ENCODE results near the gene TJP3.
A peak's percentile ranks its signal among the peaks of the same experiment; 100 is the strongest.

The TJP3 gene

DNA sequence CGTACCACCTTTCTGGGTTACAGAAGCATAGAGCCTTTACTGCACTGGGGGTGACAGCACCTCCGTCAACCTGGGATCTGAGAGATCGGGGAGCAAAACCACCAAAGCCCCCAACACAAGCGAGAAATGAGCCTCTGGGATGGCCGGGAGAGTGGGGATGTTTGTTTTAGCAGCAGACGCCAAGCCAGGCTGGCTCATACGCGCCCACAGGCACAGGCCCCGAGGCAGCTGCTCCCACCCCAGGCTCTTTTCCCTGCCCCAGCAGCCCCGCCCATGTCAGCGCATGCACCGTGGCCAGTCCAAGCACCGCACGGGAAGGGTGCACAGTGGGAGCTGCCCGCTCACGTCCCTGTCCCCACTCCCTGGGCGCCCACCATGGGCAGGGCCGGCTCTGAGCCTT, 16.5 kb upstream of the TJP3 start:
- no peak for DNase-seq (ENCODE audit: low spot score)

GRCh38 chr19:3692141-3693024, 15.8 kb upstream of the TJP3 start:
- DNase-seq (ENCODE audit: low spot score) = peak; percentile 62

DNA sequence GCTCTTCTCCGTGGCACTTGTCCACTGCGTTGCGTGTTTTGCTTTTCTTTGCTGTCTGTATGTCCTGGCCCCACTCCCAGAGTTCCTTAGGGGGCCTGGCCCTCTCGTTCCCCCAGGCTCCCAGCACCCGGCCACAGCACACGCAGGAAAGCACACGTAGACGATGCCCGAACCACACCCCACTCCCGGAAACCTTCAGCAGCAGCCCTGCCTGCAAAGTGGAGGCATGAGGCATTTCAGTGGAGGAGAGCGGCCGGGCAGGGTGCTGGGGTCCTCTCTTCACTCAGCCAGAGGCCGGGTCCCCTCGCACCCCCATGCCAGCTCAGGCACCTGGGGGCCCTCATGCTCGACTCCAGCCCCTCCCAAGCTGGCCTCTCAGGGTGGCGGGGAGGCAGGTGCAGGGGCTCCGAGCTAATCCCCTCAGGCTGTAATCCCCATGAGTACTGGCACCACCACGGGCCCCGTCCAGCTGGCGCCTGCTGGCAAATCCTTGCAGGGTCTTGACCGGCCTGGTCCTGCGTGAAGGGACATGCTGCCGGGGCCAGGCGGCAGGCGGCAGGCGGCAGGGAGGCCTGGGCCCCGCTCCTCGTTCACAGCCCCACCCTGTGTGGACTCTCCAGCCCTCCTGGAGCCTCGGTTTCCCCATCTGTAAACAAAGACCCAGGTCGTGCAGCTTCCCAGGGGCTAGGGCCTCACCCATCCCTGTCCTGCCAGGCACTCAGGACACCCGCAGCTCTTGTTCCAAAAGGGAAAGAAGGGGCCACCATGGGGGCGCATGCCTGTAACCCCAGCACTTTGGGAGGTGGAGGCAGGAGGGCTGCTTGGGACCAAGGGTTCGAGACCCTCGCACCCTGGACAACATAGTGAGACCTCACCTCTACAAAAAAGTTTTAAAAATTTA, 14.9 kb upstream of the TJP3 start:
- no peak for DNase-seq (ENCODE audit: low spot score)

DNA sequence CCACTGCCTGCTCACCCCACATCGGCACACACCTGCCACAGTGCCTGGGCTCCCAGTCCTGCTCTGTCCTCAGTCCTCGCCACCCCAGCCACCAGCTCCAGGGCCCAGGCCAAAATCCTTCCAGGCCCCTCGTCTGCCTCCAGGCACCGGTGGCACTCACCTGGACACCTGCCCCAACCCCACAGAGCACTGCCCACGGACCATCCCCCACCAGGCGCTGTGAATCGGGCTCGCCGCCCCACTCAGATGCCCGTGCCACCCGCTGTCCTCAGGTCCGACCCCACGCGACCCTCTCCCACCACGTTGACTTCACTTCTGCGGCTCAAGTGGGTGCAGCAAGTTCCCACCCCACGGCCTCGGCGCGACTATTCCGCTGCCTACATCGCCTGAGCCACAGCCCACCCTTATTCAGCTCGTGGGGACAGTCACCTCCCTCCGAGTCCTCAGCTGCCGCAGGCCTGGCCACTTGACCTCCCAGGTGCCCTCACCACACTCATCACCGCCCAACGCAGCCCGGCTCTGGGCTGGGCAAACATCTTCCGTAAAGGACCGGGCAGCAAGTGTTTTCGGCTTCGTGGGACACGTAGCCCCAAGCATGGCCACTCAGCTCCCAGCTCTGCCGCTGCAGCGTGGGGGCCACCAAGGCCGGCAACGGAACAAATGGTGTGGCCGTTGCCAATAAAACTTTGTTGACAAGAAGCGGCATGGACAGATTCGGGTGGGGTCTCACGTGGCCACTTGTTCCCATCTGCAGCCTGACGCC, 13.6 kb upstream of the TJP3 start:
- no peak for DNase-seq (ENCODE audit: low spot score)

DNA sequence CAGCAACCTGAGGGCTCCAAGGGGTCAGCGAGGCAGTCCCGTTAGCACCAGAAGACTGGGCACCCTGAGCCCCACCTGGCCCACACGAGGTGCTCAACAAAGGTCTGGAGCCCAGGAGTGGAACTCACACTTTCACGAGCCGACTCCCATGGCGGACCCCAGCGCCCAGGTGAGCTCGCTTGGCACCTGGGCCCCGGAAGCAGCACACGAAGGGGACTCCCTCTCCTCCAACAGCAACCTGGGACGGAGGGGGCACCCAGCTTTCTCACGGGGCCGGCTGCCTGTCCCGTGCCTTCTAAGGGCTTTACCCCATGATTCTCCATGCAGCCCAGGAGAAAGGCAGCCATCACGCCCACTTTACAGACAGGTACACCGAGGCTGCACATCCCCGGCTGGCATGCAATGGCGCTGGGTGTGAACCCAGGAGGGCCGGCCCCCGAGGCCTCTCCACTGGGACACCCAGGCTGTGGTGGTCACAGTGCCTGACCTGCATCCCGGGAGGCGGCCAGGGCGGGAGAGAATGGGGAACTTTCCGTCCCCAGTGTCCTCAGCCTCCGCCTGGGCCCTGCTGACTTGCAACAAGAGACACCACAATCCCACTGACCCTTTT, 13.0 kb upstream of the TJP3 start:
- no peak for DNase-seq (ENCODE audit: low spot score)

GRCh38 chr19:3695986-3696659, 12.1 kb upstream of the TJP3 start:
- no peak for DNase-seq (ENCODE audit: low spot score)

DNA sequence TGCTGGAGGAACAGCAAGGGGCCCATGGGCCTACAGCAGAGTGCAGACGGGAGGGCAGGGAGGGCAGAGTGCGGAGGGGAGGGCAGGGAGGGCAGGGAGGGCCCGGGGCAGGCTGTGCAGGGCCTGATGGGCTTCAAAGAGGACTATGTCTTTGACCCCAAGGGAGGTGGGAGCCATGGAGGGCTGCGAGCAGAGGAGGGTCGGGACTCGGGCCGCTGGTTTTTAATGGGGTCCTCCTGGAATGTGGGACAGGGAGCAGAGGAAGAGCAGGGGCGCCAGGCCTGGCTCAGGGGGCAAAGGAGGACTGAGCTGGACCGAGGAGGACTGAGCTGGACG, 11.6 kb upstream of the TJP3 start:
- DNase-seq (ENCODE audit: low spot score) = no peak

DNA sequence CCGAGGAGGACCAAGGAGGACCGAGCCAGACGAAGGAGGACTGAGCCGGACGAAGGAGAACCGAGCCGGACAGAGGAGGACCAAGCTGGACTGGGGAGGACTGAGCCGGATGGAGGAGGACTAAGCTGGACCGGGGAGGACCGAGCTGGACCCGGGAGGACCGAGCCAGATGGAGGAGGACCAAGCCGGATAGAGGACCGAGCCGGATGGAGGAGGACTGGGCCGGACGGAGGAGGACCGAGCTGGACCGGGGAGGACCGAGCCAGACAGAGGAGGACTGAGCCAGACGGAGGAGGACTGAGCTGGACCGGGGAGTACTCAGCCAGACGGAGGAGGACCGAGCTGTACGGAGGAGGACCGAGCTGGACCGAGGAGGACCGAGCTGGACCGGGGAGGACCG, 11.1 kb upstream of the TJP3 start:
- DNase-seq (ENCODE audit: low spot score) = no peak

GRCh38 chr19:3697671-3698385, 10.4 kb upstream of the TJP3 start:
- no peak for DNase-seq (ENCODE audit: low spot score)

DNA sequence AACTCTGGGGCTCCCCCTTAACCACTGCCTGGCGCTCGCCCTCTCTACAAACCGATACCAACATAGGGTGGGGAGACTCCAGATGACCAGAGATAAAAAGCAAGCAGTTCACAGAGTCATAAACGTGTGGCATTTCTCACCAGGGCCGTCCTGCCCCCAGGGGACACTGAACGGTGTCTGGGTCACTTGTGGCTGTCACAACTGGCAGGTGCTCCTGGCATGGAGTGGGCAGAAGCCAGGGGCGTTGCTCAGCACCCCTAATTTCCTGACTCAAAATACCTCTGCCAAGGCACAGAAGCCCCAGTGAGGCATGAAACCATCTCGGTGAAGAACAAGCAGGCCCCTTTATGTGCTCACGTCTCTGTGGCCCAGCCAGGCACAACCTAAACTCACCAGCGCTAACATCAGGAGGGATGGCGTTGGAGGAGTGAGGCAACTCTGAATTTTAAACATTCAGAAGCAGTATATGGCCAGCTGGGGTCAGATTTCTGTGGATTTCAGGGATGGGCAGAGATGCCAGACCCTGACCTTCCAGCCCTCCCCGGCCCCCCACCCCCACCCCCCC, 9.7 kb upstream of the TJP3 start:
- no peak for DNase-seq (ENCODE audit: low spot score)

DNA sequence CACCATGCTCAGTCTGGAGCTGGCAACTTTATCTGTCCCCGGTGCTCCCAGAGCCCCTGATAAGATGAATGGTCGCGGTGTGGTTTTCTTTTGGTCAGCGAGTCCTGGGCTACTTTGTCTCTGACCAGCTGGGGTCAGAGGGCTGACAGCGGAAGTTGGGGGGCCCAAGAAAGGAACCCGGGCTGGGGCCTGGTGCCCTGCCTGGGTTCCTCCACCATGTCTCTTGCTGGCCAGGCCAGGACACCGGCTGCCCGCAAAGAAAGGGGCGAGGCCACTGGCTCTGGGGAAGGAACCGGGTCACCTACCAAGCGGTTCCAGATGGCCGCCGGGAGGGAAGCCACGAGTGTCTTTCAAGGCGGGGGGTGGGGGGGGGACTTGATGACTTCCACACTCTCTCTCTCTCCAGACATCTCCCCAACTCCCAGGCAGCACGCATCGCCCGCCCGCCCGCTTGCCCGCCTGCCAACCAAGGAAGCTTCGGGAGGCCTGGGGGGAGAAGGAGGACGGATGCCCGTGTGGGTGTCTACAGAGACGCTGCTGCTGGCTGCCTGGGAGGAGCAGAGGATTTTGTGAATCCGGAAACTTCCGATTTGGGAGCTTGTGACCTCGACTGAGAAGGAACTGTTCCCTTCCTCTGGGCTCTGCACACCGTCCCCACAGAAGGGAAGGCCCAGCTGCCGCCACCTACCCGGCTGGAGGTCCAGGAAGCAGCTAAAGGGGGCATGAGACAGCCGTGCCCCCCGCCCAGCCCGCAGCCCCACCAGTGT, 9.0 kb upstream of the TJP3 start:
- DNase-seq (ENCODE audit: low spot score) = no peak

GRCh38 chr19:3699741-3700241, 8.4 kb upstream of the TJP3 start:
- no peak for DNase-seq (ENCODE audit: low spot score)

DNA sequence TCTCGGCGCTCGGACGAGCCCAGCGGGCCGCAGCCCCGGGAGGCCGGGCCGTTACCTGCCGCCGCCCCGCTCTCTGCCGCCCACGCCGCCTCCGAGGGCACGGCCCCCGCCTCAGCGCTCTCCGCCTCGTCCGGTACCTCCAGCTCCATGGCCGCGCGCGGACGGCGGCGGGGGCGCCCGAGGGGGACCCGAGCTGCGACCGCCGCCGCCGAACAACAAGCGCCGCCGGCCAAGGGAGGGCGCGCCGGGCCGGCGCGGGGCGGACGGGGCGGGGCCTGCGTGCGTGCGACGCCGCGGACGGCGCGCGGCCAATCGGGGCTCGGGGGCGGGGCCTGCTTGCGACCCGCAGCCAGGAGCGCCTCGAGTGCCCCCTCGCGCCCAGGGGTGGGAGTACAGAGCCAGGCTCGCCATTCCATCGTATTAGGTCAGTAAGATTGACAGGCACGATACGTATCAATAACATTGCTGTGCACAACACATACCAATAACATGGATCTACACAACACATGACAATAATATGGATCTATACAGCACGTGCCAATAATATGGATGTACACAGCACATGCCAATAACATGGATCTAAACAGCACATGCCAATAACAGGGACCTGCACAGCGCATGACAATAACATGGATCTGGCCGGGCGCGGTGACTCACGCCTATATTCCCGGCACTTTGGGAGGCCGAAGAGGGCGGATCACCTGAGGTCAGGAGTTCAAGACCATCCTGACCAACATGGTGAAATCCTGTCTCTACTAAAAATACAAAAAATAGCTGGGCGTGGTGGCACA, 7.7 kb upstream of the TJP3 start, which contains the start of gene PIP5K1C:
Gene PIP5K1C (minus strand): TSS at position 227 of the 791 bp plus-strand sequence. CDS start 78 bp downstream, at position 149.
- peak; percentile 97 for DNase-seq (ENCODE audit: low spot score)

DNA sequence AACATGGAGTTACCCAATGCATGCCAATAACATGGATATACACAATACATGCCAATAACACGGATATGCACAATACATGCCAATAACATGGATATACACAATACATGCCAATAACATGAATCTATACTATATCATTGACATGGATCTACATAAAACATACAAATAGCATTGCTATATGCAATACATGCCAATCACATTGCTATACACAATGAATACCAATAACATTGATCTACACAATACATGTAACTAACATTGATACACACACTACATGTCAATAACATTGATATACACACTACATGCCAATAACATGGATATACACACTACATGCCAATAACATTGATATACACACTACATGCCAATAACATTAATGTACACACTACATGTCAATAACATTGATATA, 7.0 kb upstream of the TJP3 start:
- DNase-seq (ENCODE audit: low spot score) = no peak

- DNase-seq (ENCODE audit: low spot score) = no peak
Observed at GRCh38 chr19:3707868-3708206, 347 bp upstream of the TJP3 start.

GRCh38 chr19:3710265-3710812, 2.2 kb downstream of the TJP3 start:
- DNase-seq (ENCODE audit: low spot score) = no peak

- no peak for DNase-seq (ENCODE audit: low spot score)
Observed at GRCh38 chr19:3712663-3713611, 4.8 kb downstream of the TJP3 start.
